GM19023 (cell line): ENCODE measurements around the gene GPD1.
"Not testable (repeated sequence)": the region's sequence is repeated elsewhere in the genome, so short reads cannot be mapped to it uniquely, and the experiment has no call there.

Experiments used
- ATAC-seq: cut with Tn5 transposase; IDR thresholded peaks from one replicate; pipeline ENCODE4 v1.9.1; 2021; ENCODE audit warnings: mild to moderate bottlenecking, moderate library complexity; ENCODE audit not compliant: unreplicated experiment

Gene GPD1

GRCh38 chr12:50120521-50120920 is 16.7 kb downstream of the GPD1 start:
- ATAC-seq = no peak

- ATAC-seq = no peak
Measured at GRCh38 chr12:50120953-50121352, 17.1 kb downstream of the GPD1 start.

- no peak for ATAC-seq
Measured at GRCh38 chr12:50121641-50122040, 17.8 kb downstream of the GPD1 start.

GRCh38 chr12:50123203-50123602 is 19.4 kb downstream of the GPD1 start:
- ATAC-seq = no peak

GRCh38 chr12:50127546-50127945 is 23.7 kb downstream of the GPD1 start:
- no peak for ATAC-seq

GRCh38 chr12:50129290-50129689 is 25.5 kb downstream of the GPD1 start:
- no peak for ATAC-seq

DNA sequence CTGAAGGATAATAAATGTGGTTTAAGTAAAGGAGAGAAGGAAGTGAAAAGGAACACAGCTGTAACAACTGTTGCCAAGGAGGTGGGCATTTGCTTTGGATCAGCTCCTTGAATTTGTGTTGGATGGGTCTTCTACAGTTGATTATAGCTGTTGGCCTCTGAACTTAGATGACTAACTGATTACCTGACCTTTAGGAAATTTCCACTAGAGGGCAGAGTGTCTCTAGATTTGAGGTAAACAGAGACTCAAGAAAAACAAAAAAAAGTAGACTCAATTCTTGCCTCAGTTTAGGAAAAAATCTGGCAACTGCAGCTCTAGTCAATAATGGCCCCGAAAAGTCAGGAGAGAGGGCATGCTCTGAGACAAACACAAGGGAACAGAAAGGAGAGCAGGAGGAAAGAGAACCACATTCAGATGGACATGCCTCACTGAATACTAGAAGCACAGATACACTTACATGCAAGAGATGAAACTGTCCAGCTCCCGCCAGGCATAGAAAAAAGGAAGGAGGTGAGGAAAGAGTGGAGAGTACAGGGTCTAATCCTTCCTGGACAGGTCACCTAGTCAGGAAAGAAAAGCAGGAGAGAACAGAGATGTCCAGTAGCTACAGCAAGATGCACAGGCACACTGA is 28.8 kb downstream of the GPD1 start:
- ATAC-seq = no peak

DNA sequence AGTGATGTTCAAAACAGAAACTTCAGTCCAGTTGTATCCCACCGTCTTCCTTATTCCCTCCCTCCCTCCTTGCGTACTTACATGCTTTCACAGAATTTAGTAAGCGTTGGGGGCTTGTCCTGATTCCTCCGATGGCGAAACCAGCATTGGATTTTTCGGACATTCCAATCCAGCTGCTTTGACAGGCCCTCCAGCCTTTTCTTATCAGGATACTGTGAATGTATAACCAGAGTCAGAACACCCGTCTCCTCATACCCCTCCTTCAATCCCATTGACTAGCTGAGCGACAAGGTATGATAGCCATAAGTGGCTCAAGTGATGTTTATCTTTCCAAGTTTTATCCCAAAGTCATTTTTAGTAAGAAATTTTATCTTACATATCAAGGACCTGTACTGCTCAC is 39.2 kb downstream of the GPD1 start:
- ATAC-seq = no peak

DNA sequence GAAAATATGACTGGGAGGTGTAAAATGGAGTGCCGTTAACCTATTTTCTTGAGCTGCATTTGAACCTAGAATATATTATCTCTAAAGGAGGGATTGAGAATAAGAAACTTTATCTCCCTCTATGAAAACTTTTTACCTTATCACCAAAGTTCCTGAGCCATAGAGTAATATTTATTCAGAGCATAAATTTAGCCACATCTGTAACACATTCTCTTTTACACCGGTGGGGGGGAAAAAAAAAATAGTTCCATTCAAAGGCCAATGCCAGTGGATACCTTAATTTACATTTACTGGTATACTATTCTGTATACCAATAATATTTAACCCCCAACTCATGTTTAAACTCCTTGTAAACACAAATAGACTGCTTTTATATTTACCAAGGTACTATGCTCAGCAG is 41.6 kb downstream of the GPD1 start:
- no peak for ATAC-seq

DNA sequence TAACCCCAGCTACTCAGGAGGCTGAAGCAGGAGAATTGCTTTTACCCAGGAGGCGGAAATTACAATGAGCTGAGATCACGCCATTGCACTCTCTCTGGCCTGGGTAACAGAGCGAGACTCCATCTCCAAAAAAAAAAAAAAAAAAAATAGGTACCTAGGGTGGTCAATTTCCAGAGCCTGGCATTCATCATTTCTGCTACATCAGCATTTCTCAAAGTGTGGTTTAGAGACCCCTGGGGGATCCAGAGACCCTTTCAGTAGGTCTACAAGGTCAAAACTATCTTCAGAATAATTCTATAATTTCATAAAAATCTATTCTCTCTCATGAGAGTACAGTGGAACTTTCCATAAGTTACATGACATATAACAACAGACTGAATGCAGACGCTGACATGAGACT is 43.5 kb downstream of the GPD1 start:
- ATAC-seq = no peak

DNA sequence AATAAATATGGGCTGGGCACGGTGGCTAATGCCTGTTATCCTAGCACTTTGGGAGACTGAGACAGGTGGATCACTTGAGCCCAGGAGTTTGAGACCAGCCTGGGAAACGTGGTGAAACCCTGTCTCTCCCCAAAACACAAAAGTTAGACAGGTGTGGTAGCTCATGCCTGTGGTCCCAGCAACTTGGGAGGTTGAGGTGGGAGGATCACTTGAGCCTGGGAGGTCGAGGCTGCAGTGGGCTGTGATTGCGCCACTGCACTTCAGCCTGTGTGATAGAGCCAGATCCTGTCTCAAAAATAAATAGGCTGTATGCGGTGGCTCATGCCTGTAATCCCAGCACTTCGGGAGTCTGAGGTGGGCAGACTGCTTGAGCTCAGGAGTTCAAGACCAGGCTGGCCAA is 44.2 kb downstream of the GPD1 start:
- not testable (repeated sequence) for ATAC-seq

GRCh38 chr12:50149311-50149710 is 45.5 kb downstream of the GPD1 start:
- no peak for ATAC-seq

- ATAC-seq = no peak
Measured at GRCh38 chr12:50151047-50151687, 47.4 kb downstream of the GPD1 start.

DNA sequence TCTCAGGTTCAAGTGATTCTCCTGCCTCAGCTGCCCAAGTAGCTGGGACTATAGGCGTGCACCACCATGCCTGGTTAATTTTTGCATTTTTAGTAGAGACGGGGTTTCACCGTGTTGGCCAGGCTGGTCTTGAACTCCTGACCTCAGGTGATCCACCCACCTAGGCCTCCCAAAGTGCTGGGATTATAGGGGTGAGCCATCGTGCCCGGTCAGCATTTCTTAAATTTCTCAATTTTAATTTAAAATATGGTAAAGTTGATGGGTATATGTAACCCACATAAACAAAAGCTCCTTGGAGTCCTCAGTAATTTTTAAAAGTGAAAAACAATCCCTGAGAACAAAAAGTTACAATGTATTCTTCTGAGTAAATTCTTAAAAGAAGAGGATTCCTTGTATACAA is 51.1 kb downstream of the GPD1 start:
- not testable (repeated sequence) for ATAC-seq

- ATAC-seq = no peak
Measured at GRCh38 chr12:50156641-50157040, 52.8 kb downstream of the GPD1 start.

DNA sequence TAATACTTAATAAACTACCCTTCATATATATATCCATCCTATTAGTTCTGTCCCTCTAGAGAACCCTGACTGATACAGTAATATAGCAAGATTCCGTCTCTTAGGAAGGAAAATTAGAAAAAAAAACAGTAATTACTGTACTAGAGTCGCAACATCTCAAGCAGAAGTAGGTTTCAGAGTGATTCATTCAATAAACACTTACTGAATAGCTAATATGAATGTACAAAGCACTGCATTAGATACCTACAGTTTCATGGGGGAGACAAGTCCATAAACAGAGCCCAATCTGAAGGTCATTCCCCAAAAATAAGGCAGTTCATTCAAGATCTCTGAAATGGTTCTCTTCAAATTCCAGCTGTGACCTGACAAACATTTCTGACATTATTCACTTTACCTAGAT is 53.5 kb downstream of the GPD1 start:
- no peak for ATAC-seq

GRCh38 chr12:50160643-50161042 is 56.8 kb downstream of the GPD1 start:
- no peak for ATAC-seq
